RKO (cell line): ENCODE results near the gene LRFN4.
"Not testable (repeated sequence)": the region's sequence is repeated elsewhere in the genome, so short reads cannot be mapped to it uniquely, and the experiment has no call there.

Source experiments
- DNase-seq: peaks from one replicate; pipeline ENCODE4 v3.0.0-alpha.2; 2016; ENCODE audit warnings: low spot score

The LRFN4 gene

GRCh38 chr11:66856496-66857233 is at the start of gene LRFN4:
Gene LRFN4, plus strand, starts transcription at chr11:66857064. Its CDS starts 681 bp downstream, at chr11:66857745.
- no peak for DNase-seq

GRCh38 chr11:66809592-66809991 is 47.3 kb upstream of the LRFN4 start:
- no peak for DNase-seq

- no peak for DNase-seq
Measured at GRCh38 chr11:66810576-66811185, 46.2 kb upstream of the LRFN4 start.

DNA sequence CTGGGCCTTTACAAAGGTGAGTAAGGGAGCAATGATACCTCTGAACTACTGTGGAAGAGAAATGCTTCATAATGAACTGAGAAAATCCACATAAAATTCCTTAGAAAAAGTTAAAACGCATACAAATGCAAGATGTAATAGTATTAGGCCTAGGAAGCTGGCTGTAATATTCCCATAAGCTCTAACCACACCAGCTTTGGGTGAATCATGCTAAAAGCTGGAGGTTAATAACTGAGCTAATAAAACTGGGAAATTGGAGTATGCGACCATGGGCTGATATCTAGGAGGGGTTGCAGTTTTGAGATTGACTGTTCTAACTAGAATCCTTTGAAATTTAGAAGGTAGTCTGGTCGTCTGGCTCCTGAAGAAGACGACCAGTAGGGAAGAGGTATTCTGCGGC is 42.2 kb upstream of the LRFN4 start:
- DNase-seq: no peak

GRCh38 chr11:66815646-66816045 is 41.2 kb upstream of the LRFN4 start:
- peak; percentile 27 for DNase-seq

DNA sequence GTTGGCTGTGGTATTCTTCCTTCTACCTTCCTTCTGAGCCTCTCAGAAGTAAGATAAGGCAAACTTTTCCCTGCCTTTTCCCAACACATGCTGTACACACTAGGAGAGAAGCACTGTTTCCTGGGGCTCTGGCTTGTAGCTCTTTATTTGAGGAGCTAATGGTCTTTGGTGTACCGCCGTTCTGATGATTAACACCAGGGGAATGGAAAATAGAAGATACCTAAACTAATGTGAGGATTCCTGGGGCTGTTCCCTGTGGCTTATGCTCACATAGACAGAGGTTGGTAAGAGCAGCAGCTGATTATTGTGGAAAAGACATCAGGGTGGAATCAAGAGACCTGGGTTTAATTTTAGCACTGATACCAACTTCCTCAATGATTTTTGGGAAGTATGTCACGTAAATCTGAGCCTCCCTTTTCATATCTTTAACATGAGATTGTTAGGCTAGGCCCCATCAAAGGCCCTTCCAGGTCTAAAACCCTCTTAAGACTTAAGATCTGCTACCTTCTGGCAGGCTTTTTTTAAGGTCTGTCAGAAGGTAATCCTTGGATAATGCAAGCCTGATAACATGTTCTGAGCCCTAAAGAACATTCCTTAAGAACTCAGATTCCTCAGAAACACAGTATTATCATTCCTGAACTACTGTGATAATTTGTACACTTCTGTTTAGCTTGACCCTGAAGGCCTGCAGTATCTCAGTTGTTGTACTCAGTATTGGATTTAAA is 38.5 kb upstream of the LRFN4 start:
- no peak for DNase-seq

DNA sequence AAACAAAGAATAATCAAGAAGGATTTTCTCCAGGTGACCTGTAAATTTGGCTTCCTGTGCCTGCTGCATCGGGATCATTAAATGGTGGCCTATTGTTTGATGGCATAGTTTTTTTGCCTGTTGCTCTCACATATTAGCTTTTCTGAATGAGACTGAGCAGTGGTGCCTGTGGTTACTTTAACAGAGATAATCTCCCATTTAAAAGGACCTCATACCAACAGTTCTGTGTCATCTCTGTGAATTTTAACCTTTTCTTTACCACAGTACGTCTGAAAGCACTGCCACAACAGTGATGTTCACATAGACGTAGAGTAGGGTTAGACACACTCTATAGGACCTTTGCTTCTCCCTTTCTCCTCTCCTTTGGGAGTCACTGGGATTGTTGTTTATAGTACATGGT is 36.5 kb upstream of the LRFN4 start:
- no peak for DNase-seq

GRCh38 chr11:66820901-66821300 is 36.0 kb upstream of the LRFN4 start:
- no peak for DNase-seq

GRCh38 chr11:66823700-66824099 is 33.2 kb upstream of the LRFN4 start:
- no peak for DNase-seq

- not testable (repeated sequence) for DNase-seq
Measured at GRCh38 chr11:66824573-66824972, 32.3 kb upstream of the LRFN4 start.

DNA sequence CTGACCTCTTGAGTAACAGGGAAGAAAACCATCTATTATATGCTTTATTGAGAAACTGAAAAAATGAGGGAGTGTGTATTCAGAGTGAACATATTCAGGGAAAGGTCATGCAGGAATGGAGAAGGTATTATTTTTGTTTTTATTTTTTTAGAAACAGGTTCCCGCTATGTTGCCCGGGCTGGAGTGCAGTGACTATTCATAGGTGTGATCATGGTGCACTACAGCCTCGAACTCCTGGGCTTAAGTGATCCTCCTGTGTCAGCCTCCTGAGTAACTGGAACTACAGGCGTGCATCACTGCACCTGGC is 22.4 kb upstream of the LRFN4 start:
- DNase-seq: no peak

DNA sequence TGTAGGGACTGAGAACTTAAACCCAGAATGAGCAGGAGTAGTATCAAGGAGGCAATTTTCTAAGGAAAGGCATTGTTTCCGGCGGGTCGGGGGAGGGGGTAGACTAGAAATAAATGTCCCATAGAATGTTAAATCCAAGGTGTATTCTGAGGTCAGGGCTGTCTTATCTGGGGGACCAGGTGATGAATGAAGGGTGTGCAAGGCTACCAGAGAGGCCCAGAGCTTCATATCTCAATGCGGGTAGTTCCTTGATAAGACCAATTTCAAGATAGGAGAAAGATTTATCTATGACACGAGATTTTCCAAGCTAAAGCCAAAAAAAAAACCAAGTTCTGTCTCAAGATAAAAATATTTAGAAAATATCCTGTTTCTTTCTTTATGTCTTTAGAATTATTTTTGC is 21.9 kb upstream of the LRFN4 start:
- DNase-seq: no peak

DNA sequence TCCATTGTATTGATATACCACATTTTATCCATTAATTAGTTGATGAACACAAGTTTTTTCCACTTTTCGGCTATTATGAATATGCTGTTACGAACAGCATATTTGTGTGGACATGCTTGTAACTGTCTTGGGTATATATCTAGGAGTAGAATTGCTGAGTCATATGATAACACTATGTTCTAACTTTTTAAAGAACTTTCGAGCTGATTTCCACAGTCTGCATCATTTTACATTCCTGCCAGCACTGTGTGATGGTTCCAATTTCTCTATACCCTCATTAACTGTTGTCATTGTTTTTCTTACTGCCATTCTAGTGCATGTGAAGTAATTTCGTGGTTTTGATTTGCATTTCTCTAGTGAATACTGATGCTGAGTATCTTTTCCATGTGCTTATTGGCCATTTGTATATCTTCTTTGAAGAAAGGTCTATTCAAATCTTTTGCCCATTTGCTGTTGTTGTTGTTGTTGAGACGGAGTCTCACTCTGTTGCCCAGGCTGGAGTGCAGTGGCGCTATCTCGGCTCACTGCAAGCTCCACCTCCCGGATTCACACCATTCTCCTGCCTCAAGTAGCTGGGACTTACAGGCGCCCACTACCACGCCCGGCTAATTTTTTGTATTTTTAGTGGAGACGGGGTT is 21.0 kb upstream of the LRFN4 start:
- no peak for DNase-seq

GRCh38 chr11:66840317-66841091 is 16.4 kb upstream of the LRFN4 start:
- DNase-seq: no peak

- no peak for DNase-seq
Measured at GRCh38 chr11:66841861-66842260, 15.0 kb upstream of the LRFN4 start.

DNA sequence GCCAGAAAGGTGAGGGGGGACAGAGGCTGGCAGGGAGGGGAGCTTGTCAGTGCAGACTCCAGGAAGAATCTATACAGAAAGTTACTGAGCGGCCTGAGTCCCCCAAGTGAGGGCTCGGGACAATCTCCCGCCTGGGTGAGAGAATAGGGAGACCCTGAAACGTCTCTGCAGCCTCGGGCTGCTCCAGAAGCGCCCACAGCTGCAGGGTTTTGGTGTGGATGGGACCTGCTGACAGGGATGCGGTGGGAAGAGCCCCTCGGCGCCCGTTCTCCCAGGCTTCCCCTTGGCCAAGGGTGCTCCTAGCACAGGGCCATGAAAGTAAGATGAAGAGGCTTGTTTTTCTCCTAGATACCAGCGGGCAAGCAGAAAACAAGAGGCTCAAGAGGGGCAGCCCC is 14.4 kb upstream of the LRFN4 start:
- DNase-seq: no peak

DNA sequence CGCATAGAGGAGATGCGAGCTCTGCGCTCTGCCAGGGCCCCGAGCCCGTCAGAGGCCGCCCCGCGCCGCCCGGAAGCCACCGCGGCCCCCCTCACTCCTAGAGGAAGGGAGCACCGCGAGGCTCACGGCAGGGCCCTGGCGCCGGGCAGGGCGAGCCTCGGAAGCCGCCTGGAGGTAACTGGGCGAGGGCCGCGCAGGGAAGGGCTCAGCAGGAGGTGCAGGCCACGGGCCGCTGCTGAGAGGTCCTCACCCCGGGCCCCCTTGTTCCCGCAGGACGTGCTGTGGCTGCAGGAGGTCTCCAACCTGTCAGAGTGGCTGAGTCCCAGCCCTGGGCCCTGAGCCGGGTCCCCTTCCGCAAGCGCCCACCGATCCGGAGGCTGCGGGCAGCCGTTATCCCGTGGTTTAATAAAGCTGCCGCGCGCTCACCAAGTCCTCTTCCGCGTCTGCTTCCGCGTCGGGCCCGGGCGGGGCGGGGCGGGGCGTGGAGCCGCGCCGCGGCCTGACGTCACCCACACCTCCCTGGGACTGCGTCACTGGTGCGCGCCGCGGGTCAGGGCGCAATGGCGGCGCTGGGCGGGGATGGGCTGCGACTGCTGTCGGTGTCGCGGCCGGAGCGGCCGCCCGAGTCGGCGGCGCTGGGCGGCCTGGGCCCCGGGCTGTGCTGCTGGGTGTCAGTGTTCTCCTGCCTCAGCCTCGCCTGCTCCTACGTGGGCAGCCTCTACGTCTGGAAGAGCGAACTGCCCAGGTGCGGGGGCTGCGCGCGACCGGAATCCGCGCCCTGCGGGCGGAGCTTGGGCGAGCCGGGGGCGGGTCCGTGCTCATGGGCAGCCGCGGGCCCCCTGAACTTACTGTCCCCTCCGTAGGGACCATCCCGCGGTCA is 13.7 kb upstream of the LRFN4 start, which contains the start of gene RCE1:
Gene RCE1, plus strand, starts transcription at position 546 of the 880 bp plus-strand sequence. Its CDS starts 15 bp downstream, at position 561.
- DNase-seq: peak; percentile 89

DNA sequence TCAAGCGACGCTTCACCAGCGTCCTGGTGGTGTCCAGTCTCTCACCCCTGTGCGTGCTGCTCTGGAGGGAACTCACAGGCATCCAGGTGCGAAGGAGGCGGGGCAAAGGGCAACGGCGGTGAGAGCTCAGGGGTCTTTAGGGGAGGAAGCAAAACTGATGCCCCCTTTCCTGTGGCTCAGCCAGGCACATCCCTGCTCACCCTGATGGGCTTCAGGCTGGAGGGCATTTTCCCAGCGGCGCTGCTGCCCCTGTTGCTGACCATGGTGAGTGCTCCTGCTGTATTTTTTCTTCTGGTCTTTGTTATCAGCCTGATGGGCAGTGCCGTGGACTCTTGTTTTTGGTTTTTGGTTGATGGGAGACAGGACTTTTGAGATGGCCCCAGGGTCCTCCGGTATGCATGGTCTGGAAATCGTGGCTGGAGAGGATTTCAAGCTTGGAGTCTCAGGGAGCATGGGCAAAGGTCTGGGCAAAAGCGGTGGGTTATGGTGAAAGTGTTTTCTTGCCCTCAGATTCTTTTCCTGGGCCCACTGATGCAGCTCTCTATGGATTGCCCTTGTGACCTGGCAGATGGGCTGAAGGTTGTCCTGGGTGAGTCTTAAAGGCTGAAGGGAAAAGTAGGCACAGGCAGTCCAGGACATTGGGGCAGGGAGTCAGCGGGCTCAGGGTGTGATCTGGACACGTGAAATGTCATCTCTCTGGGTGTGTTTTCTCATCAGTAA is 12.9 kb upstream of the LRFN4 start:
- no peak for DNase-seq

- no peak for DNase-seq
Measured at GRCh38 chr11:66844496-66845142, 12.2 kb upstream of the LRFN4 start.
